Upper lobe of right lung (tissue), 1 donor: Measurements from ENCODE around the gene IRF1. TPM values are rescaled to one million over a fixed set of nuclear protein-coding genes. Genes with fewer than 3 reads are reported as not detected.

ENCODE experiments used
- ATAC-seq: fragments of 200-7000 bp; cut with Tn5 transposase; one replicate; pipeline ENCODE4 v1.9.1; 2020; ENCODE audit warnings: mild to moderate bottlenecking, moderate library complexity
- DNase-seq: peaks from one replicate; pipeline ENCODE4 v3.0.0-alpha.2; 2020
- H3K27ac ChIP-seq: fragments of 200-600 bp; one replicate; pipeline ENCODE4 v1.8.0; 2022
- H3K27me3 ChIP-seq: fragments of 200-600 bp; one replicate; pipeline ENCODE4 v1.8.0; 2022; ENCODE audit warnings: mild to moderate bottlenecking
- H3K36me3 ChIP-seq: fragments of 200-600 bp; one replicate; pipeline ENCODE4 v1.8.0; 2022
- H3K4me1 ChIP-seq: fragments of 200-600 bp; one replicate; pipeline ENCODE4 v1.8.0; 2022
- H3K4me3 ChIP-seq: fragments of 200-600 bp; one replicate; pipeline ENCODE4 v1.8.0; 2022; ENCODE audit warnings: mild to moderate bottlenecking
- H3K9me3 ChIP-seq: fragments of 200-600 bp; one replicate; pipeline ENCODE4 v1.8.0; 2022
- intact Hi-C: fragments of 100-400 bp; cut with DNase I; formaldehyde crosslinking; loops from one replicate; pipeline ENCODE4 v1.11.0; 2022
- total RNA-seq: library from RNA; stranded (reverse); fragmentation: NEBNext Ultra II Directional; extraction: Animal tissue kit (Norgen Biotek cat#: 25700); gene quantifications from one replicate; pipeline ENCODE4 v1.2.1, GENCODE V29; 2021
- TF ChIP-seq, protein P1 (sequence below): fragments of 200-600 bp; IDR thresholded peaks from one replicate; pipeline ENCODE4 v1.8.0; 2022; ENCODE audit warnings: antibody characterized with exemption
- donor health status: DM: no; HTN: yes; CAD: no; lungs with severe emphysema.

IRF1 gene
- total RNA-seq, 1 donor from 2014 or later: 59.5 TPM

DNA sequence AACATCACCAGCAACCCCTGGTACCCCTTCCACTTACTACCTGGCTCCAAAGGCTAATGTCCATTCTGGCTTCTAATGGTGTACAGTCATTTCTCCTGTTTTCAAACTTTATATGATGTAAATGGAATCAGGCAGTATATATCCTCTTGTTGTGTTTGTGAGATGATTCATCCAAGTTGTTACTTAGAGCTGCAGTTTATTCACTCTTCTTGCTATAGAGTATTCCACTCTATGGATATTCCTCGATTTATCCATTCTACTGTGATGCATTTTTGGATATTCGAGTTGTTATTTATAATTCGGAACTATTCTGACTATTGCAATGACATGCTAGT lies 32.4 kb downstream of the IRF1 start:
- no peaks in the 10 kb centered on the region for H3K9me3 ChIP-seq
- DNase-seq: no peak
- intact Hi-C loops: no loop called here
- no peak for ATAC-seq
- no peak overlapping the region for H3K4me3 ChIP-seq
- peaks cover 11% of the 10 kb centered on the region for H3K36me3 ChIP-seq
- TF ChIP-seq, protein P1, sequence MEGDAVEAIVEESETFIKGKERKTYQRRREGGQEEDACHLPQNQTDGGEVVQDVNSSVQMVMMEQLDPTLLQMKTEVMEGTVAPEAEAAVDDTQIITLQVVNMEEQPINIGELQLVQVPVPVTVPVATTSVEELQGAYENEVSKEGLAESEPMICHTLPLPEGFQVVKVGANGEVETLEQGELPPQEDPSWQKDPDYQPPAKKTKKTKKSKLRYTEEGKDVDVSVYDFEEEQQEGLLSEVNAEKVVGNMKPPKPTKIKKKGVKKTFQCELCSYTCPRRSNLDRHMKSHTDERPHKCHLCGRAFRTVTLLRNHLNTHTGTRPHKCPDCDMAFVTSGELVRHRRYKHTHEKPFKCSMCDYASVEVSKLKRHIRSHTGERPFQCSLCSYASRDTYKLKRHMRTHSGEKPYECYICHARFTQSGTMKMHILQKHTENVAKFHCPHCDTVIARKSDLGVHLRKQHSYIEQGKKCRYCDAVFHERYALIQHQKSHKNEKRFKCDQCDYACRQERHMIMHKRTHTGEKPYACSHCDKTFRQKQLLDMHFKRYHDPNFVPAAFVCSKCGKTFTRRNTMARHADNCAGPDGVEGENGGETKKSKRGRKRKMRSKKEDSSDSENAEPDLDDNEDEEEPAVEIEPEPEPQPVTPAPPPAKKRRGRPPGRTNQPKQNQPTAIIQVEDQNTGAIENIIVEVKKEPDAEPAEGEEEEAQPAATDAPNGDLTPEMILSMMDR: no peak
- H3K27me3 ChIP-seq: no peaks in the 10 kb centered on the region
- peaks cover 62% of the 10 kb centered on the region for H3K4me1 ChIP-seq
- peak overlapping the region; percentile 85 for H3K27ac ChIP-seq

DNA sequence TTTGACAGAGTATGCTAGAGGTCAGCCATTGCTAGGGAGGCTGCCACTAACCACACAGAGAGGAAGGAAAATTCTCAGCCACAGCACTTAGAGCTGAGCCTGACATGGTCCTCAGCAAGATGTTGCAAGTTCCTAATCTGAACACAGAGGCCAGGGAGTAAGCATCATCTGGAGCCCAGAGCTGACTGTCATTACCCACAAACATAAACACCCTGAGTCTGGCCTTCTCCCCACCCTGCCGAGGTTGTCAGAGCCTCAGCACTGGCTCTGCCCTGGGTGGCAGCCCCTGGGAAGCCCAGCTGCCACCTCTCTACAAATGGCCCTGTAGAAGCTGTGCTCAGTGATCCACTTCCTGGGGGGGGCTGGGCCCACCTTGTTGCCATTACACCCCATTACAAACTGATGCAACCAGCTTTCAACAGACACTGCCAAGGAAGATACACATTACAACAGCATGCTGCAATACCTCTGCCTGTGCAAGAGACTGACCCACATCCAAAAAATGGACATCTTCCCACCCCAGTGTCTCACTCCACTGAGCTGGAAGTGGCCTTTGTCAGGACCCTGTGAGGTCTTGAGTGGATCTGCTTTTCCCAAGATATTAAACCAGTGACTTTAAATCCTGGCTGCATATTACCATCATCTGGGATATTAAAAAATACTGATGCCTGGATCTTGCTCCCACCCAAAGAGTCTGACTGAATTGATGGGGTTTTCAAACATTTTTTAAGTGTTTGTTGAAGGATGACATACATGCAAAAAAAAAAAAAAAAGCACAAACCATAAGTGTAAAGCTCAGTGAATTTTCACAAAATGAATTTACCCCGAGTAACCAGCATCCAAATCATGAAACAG lies 33.0 kb downstream of the IRF1 start:
- no peaks in the 10 kb centered on the region for H3K27me3 ChIP-seq
- intact Hi-C loops: no loop called here
- DNase-seq: peak; percentile 74
- H3K36me3 ChIP-seq: peaks cover 11% of the 10 kb centered on the region
- peaks cover 58% of the 10 kb centered on the region for H3K4me1 ChIP-seq
- no peak overlapping the region for H3K4me3 ChIP-seq
- H3K9me3 ChIP-seq: no peaks in the 10 kb centered on the region
- TF ChIP-seq, protein P1: no peak
- ATAC-seq: peak; percentile 73
- H3K27ac ChIP-seq: peak overlapping the region; percentile 85

DNA sequence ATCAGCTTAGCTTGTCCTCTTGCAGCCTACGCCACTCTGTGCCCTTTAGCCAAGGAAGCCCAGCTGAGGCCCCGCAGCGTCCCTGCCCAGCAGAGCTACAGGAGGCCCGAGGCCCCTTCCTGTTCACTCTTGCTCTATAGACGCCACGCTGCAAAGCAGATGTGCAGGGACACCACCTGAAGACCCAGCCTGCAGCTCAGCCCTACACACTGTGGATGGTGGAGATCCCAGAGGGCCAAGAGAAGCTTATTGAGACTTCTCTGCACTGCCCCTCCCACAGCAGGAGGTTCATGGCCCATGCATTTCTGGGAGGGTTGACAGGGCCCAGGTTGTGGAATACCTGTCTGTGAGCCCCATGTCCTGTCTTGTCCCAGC lies 33.6 kb downstream of the IRF1 start:
- TF ChIP-seq, protein P1: no peak
- no peak for DNase-seq
- intact Hi-C loops: no loop called here
- ATAC-seq: no peak
- Histone ChIP-seq H3K4me1 (peaks cover 56% of the 10 kb centered on the region), H3K4me3 (no peak overlapping the region), H3K9me3 (no peaks in the 10 kb centered on the region), H3K36me3 (peaks cover 13% of the 10 kb centered on the region), H3K27me3 (no peaks in the 10 kb centered on the region), H3K27ac (peak overlapping the region; percentile 85)

DNA sequence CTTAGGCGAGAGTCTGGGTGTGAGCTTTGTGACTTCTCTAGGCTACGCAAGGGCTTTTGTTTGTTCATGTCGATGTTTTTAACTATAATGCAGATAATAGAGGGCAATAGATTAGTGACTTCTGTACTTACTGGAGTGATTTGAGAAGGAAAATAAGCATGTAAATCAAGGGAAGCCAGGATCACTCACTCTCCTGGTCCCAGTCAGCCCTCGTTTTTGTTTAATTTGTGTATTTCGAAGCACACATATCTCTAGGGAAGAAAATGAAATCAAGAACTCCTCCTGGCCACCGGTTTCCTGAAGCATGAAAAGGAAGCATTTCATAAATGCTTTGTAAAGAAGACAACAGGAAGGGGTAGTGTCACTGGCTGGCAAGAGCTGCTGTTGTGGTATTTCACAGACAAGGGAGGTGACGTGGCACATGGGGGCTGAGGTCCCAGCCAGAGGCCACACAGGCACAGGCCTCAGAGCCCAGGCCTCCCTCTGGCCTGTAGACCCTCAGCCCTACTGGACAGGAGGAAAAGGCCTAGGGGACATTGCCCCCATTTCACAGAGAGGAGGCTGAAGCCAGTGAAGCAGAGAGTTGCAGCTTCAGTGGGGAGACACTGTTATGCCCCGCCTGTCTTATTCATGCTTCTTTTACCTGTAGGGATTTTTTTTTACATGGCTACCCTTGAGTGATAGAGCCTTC lies 34.1 kb downstream of the IRF1 start:
- peak; percentile 63 for ATAC-seq
- DNase-seq: peak; percentile 77
- peaks cover 16% of the 10 kb centered on the region for H3K36me3 ChIP-seq
- intact Hi-C loops: no loop called here
- H3K9me3 ChIP-seq: no peaks in the 10 kb centered on the region
- TF ChIP-seq, protein P1: no peak
- H3K4me3 ChIP-seq: peak overlapping the region; percentile 3
- H3K27ac ChIP-seq: peak overlapping the region; percentile 85
- peaks cover 56% of the 10 kb centered on the region for H3K4me1 ChIP-seq
- no peaks in the 10 kb centered on the region for H3K27me3 ChIP-seq

DNA sequence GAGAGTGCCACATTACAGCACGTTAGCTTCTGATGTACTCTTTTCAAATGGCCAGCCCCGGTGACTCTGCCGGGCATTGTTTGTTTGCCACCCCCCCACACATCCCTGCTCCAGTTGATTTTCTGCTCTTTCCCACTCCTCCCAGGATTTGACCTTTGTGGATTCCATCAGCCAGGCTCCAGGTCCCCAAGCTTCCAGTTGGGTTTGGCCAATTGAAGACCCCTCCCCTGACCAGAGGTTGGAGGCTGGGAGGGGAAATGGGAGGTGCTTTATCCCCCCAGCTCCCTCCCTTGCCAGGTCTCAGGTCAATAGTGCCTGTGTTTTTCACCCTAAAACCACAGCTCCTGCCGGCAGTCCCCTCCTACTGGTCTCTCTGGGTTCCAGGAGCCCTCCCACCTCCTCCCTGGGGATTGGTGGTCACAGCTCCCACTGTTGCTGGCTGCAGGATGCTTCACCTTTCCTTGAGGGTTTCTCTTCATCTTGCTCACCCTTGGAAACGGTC lies 34.9 kb downstream of the IRF1 start:
- TF ChIP-seq, protein P1: no peak
- no peak overlapping the region for H3K4me3 ChIP-seq
- H3K9me3 ChIP-seq: no peaks in the 10 kb centered on the region
- H3K36me3 ChIP-seq: peaks cover 18% of the 10 kb centered on the region
- ATAC-seq: no peak
- intact Hi-C loops: no loop called here
- DNase-seq: no peak
- no peaks in the 10 kb centered on the region for H3K27me3 ChIP-seq
- H3K4me1 ChIP-seq: peaks cover 52% of the 10 kb centered on the region
- peak overlapping the region; percentile 85 for H3K27ac ChIP-seq
